Measurements from ENCODE around the gene ALDH4A1. TPM values are rescaled to one million over a fixed set of nuclear protein-coding genes. Genes with fewer than 3 reads are reported as not detected.

The ALDH4A1 gene
- total and polyA plus RNA-seq, 2 experiments from 2014 or later: 11.3 to 33.8 TPM

- Histone ChIP-seq H3K79me2 (replicated peaks; ENCODE audit: insufficient read depth) (no peaks in the 10 kb centered on the region; the same call in 1 of the 2 replicates), H4K20me1 (replicated peaks; ENCODE audit: insufficient read depth) (no peaks in the 10 kb centered on the region), H3K4me1 (ENCODE audit: insufficient read depth) (peaks cover 19% of the 10 kb centered on the region), H3K36me3 (ENCODE audit: insufficient read depth) (no peaks in the 10 kb centered on the region), H3F3A (replicated peaks; ENCODE audit: low read depth) (no peaks in the 10 kb centered on the region), H2AFZ (no peak overlapping the region), H3K4me2 (0 out of 2 replicates have a peak overlapping the region, but pooled peaks have one; percentile 49), H3K27me3 (ENCODE audit: insufficient read depth) (no peaks in the 10 kb centered on the region), H3K9me2 (ENCODE audit: insufficient read depth) (no peaks in the 10 kb centered on the region), H3K27ac (ENCODE audit: low read depth) (no peak overlapping the region), H3K4me3 (no peak overlapping the region)
- H3K36me3 Mint-ChIP-seq (ENCODE audit: low read depth): no peaks in the 10 kb centered on the region; the same call in 2 of the 3 replicates
- no peak for ATAC-seq
- H3K9me3 Mint-ChIP-seq: peaks cover 3% of the 10 kb centered on the region; the same call in 2 of the 3 replicates
- TF ChIP-seq ZNF462 (CRISPR knock-in tag; IDR thresholded peaks at IDR 0.05) (no peak), REST (IDR thresholded peaks at IDR 0.05; ENCODE audit: unreplicated experiment) (no peak), STAT1 (IDR thresholded peaks at IDR 0.05; ENCODE audit: unreplicated experiment) (no peak), POLR2AphosphoS5 (IDR thresholded peaks at IDR 0.05; ENCODE audit: low read depth) (no peak), JUNB (IDR thresholded peaks at IDR 0.05; ENCODE audit: unreplicated experiment) (no peak), NANOG (IDR thresholded peaks at IDR 0.05; ENCODE audit: borderline replicate concordance) (no peak)
- H3K27me3 Mint-ChIP-seq (ENCODE audit: insufficient read depth, low read depth, poor library complexity): peaks cover 18% of the 10 kb centered on the region
- H3K27ac Mint-ChIP-seq: no peak overlapping the region
- no peak for DNase-seq (ENCODE audit: low spot score)
- H3K4me1 Mint-ChIP-seq: peaks cover 52% of the 10 kb centered on the region
- H3K4me3 Mint-ChIP-seq: no peak overlapping the region; the same call in 2 of the 3 replicates
These were observed 42.5 kb upstream of the ALDH4A1 start for GRCh38 chr1:18944810-18945209.
